Upper lobe of right lung (tissue), 1 donor: Measurements from ENCODE around the gene FOXM1. TPM values are rescaled to one million over a fixed set of nuclear protein-coding genes. Genes with fewer than 3 reads are reported as not detected.

Source experiments
- ATAC-seq: fragments of 200-7000 bp; cut with Tn5 transposase; one replicate; pipeline ENCODE4 v1.9.1; 2020; ENCODE audit warnings: mild to moderate bottlenecking, moderate library complexity
- DNase-seq: peaks from one replicate; pipeline ENCODE4 v3.0.0-alpha.2; 2020
- H3K27ac ChIP-seq: fragments of 200-600 bp; one replicate; pipeline ENCODE4 v1.8.0; 2022
- H3K27me3 ChIP-seq: fragments of 200-600 bp; one replicate; pipeline ENCODE4 v1.8.0; 2022; ENCODE audit warnings: mild to moderate bottlenecking
- H3K36me3 ChIP-seq: fragments of 200-600 bp; one replicate; pipeline ENCODE4 v1.8.0; 2022
- H3K4me1 ChIP-seq: fragments of 200-600 bp; one replicate; pipeline ENCODE4 v1.8.0; 2022
- H3K4me3 ChIP-seq: fragments of 200-600 bp; one replicate; pipeline ENCODE4 v1.8.0; 2022; ENCODE audit warnings: mild to moderate bottlenecking
- H3K9me3 ChIP-seq: fragments of 200-600 bp; one replicate; pipeline ENCODE4 v1.8.0; 2022
- intact Hi-C: fragments of 100-400 bp; cut with DNase I; formaldehyde crosslinking; loops from one replicate; pipeline ENCODE4 v1.11.0; 2022
- total RNA-seq: library from RNA; stranded (reverse); fragmentation: NEBNext Ultra II Directional; extraction: Animal tissue kit (Norgen Biotek cat#: 25700); gene quantifications from one replicate; pipeline ENCODE4 v1.2.1, GENCODE V29; 2021
- TF ChIP-seq, protein P1 (sequence below): fragments of 200-600 bp; IDR thresholded peaks from one replicate; pipeline ENCODE4 v1.8.0; 2022; ENCODE audit warnings: antibody characterized with exemption
- donor health status: DM: no; HTN: yes; CAD: no; lungs with severe emphysema.

The FOXM1 gene
- total RNA-seq, 1 donor from 2014 or later, result 1.0 TPM

DNA sequence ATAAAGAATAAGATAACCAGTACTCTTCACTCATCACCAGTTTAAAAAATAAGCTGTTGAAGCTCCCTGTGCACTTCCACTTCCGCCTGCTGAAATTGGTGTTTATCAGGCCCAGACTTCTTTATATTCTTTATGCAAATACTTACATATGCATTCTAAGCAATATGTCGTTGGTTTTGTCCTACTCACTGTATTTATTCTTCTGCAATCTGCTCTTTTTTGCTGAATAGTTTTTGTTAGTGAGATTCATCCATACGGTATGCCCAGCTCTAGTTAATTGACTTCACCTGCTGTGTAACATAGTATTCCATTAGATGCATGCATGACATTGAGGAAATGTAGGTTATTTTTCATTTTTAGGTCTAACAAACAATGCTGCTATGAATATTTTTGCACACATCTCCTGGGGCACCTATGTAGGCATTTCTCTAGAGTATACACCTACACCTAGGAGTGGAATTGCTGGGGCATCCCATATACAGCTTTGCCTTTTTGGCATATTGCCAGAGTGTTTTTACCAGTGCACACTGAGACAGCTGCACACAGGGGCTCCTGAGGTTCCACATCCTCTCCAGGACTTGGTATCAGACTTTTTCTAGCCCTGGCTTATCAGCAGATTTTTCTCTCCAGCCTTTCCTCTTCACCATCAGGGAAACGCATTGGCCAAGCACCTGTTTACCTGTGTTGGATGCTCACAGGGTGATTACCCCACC lies 41.1 kb downstream of the FOXM1 start:
- ATAC-seq, result no peak
- TF ChIP-seq, protein P1, sequence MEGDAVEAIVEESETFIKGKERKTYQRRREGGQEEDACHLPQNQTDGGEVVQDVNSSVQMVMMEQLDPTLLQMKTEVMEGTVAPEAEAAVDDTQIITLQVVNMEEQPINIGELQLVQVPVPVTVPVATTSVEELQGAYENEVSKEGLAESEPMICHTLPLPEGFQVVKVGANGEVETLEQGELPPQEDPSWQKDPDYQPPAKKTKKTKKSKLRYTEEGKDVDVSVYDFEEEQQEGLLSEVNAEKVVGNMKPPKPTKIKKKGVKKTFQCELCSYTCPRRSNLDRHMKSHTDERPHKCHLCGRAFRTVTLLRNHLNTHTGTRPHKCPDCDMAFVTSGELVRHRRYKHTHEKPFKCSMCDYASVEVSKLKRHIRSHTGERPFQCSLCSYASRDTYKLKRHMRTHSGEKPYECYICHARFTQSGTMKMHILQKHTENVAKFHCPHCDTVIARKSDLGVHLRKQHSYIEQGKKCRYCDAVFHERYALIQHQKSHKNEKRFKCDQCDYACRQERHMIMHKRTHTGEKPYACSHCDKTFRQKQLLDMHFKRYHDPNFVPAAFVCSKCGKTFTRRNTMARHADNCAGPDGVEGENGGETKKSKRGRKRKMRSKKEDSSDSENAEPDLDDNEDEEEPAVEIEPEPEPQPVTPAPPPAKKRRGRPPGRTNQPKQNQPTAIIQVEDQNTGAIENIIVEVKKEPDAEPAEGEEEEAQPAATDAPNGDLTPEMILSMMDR, result no peak
- intact Hi-C loops, result no loop called here
- Histone ChIP-seq H3K27ac (no peak overlapping the region), H3K36me3 (no peaks in the 10 kb centered on the region), H3K27me3 (no peaks in the 10 kb centered on the region), H3K4me3 (no peak overlapping the region), H3K9me3 (no peaks in the 10 kb centered on the region), H3K4me1 (peaks cover 7% of the 10 kb centered on the region)
- DNase-seq, result no peak

DNA sequence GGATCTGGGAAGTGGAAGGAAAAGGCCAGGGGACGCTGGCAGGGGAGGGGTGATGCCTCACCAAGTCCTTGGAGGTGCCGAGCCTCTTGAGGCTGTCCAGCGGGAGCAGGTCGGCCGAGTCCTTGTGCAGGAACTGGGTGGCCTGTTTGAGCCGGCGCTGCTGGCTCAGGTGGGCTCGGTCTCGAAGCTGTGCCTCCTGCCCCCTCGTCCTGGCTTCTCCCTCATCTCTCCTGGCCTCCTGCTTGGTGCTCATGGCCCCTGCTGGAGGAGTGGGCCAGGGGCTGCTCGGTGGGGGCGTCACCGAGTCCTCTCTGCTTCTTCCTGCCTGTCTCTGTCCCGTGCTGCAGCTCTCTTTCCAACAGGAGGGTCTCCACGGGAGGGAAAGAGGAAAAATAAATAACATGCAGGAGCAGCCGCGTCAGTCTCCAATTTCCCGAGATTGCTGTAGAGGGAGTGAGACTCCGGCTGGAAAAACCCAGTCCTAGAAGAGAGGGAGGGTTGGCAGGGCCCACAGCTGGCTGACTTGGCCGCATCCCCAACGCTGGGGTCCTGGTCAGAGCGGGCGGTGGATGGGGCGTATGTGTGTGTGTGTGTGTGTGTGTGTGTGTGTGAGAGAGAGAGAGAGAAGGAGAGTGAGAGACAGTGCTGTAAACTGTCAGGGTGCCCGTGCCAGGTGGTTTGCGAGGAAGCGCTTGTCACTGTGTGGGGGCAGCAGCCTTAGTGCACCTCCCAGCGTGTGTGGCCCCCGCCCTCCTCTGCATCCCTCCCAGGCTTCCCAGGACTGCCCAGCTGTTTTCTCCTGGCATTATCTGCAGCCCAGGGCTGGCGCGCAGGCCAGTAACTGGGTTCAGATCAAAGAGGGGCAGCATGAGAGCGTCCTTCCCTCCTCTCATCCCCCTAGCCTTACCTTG lies 42.1 kb downstream of the FOXM1 start, which contains the start of gene NRIP2:
TSS of gene NRIP2 (minus strand) at position 455 of the 911 bp plus-strand sequence. CDS start at position 403, 52 bp downstream.
- TF ChIP-seq, protein P1, result no peak
- ATAC-seq (peak; percentile 33), DNase-seq (no peak)
- Histone ChIP-seq H3K27ac (no peak within 1 kb of the TSS), H3K4me1 (peaks cover 7% of the 10 kb centered on the region), H3K9me3 (no peaks in the 10 kb centered on the region), H3K4me3 (no peak within 1 kb of the TSS), H3K36me3 (peaks cover 4% of the 10 kb centered on the region), H3K27me3 (no peaks in the 10 kb centered on the region)
- intact Hi-C loops, result no loop called here

DNA sequence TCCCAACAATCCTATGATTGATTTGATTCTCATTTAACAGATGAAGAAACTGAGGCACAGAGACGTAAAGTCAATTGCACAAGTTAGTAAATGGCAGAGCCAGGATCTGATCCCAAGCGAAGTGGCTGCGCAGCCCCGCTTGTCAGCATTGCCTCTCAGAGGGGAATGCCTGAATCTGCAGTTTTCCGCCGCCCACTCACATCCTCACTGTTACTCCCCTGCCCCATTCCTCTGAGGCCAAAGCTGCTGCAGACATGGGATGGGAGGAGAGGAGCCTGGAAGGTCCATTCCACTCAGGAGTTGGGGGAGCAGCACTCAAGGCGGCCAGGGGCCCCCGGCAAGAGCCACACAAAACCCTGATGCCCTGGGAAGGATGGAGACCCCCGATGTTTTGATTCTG lies 43.2 kb downstream of the FOXM1 start:
- TF ChIP-seq, protein P1, result no peak
- Histone ChIP-seq H3K36me3 (peaks cover 4% of the 10 kb centered on the region), H3K27ac (no peak overlapping the region), H3K27me3 (no peaks in the 10 kb centered on the region), H3K4me1 (peaks cover 7% of the 10 kb centered on the region), H3K4me3 (no peak overlapping the region), H3K9me3 (no peaks in the 10 kb centered on the region)
- no peak for DNase-seq
- intact Hi-C loops, result no loop called here
- no peak for ATAC-seq

DNA sequence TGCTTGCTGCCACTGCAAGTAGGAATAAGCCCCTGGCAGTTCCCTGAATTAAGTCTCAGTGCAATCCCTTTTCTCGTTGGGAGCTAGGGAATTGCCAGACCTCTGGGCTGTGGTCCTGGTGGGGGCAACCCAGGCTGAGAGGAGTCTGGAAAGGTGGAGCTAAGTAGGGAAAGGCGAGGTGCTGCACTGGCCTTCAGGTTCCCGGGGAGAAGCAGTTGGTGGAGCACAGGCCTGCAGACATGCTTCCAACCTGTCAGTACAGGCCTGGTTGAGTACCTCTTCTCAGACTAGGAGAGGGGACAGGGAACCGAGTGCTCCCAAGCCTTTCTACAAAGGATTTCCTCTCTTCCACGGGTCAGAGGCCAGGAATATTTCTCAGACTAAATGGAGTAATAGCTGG lies 43.6 kb downstream of the FOXM1 start:
- intact Hi-C loops, result no loop called here
- peaks cover 7% of the 10 kb centered on the region for H3K36me3 ChIP-seq
- H3K27ac ChIP-seq, result no peak overlapping the region
- H3K4me3 ChIP-seq, result no peak overlapping the region
- DNase-seq (no peak), ATAC-seq (no peak)
- no peaks in the 10 kb centered on the region for H3K9me3 ChIP-seq
- H3K4me1 ChIP-seq, result peaks cover 7% of the 10 kb centered on the region
- TF ChIP-seq, protein P1, result no peak
- H3K27me3 ChIP-seq, result no peaks in the 10 kb centered on the region

DNA sequence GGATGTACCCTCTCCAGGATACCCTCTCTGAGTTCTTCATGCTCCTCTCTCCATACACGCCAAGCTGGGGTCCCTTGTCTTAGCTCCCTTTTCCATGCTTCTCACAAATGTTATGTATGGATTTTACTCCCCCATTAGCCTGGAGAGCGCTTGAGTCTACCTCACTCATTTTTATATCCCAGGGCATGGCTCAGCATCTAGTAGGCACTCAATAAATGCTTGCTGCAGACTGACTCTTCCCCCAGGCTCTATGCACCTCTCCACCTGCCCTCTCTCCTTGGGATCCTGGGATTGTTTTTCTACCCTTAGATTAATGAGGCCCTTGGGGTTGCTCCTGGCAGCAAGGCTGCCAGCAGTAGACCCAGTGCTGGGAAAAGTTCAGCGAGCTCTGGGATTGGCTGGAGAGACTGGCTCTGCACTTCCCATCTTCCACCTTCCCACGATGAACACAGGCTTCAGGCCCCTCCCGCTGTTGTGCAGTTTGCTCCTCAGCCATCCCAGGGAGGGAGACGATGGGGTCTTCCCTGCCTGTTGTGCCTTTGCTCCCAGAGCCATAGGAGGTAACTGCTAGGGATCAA lies 44.3 kb downstream of the FOXM1 start:
- intact Hi-C loops, result no loop called here
- Histone ChIP-seq H3K27me3 (no peaks in the 10 kb centered on the region), H3K4me3 (no peak overlapping the region), H3K4me1 (peaks cover 7% of the 10 kb centered on the region), H3K36me3 (peaks cover 14% of the 10 kb centered on the region), H3K9me3 (no peaks in the 10 kb centered on the region), H3K27ac (no peak overlapping the region)
- DNase-seq (no peak), ATAC-seq (no peak)
- TF ChIP-seq, protein P1, result no peak
